GM18511 (cell line): ENCODE data around the gene CNGA2.
"Not testable (repeated sequence)": the region's sequence is repeated elsewhere in the genome, so short reads cannot be mapped to it uniquely, and the experiment has no call there.

ENCODE experiments used
- ATAC-seq: cut with Tn5 transposase; IDR thresholded peaks from one replicate; pipeline ENCODE4 v1.9.1; 2021; ENCODE audit warnings: mild to moderate bottlenecking, moderate library complexity; ENCODE audit not compliant: unreplicated experiment

Gene CNGA2

DNA sequence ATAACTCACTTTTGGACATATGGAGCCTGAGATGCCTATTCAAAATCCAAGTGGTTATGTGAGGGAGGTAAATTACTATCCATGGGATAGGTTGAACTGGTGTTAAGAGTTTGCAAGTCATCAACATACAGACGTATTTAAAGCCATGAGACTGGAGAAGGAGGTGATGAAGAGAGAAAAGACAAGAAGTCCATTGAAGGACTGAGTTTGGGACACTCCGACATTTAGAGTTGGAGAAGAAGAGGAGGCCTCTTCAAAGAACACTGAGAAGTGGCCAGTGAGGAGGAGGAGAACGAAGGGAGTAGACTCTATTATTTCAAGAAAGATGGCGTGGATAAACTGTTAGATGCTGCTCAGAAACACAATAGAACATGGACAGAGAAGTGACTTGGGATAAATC is at the start of gene CNGA2:
CNGA2 (plus strand) TSS at position 301 of the 400 bp plus-strand sequence. CDS start 3,738 bp downstream, outside the sequence.
- no peak for ATAC-seq

DNA sequence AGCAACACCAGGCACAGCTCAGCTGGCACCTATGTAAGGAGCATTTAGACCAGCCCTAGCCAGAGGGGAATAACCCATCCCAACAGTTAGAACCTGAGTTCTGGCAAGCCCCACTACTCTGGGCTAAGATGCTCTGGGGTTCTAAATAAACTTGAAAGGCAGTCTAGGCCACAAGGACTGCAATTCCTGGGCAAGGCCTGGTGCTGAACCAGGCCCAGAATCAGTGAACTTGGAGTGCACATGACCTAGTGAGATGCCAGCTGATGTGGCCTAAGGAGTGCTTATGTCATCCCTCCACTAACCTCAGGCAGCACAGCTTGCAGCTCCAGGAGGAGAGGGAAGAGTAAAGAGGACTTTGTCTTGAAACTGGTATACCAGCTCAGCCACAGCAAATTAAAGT is 46.9 kb upstream of the CNGA2 start:
- no peak for ATAC-seq

DNA sequence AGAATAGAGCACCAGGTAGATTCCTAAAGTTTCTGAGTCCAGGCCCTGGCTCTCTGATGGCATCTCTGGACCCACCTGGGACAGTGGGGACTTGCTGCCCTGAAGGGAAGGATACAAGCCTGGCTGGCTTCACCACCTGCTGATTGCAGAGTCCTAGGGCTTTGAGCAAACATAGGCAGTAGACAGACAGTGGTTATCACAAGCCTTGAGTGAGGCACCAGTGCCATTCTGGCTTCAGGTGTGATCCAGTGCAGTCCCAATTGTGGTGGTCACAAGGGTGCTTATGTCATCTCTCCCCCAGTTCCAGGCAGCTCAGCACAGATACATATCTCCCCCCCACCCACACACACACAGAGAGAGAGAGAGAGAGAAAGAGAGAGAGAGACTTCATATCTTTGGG is 45.9 kb upstream of the CNGA2 start:
- ATAC-seq, result no peak

DNA sequence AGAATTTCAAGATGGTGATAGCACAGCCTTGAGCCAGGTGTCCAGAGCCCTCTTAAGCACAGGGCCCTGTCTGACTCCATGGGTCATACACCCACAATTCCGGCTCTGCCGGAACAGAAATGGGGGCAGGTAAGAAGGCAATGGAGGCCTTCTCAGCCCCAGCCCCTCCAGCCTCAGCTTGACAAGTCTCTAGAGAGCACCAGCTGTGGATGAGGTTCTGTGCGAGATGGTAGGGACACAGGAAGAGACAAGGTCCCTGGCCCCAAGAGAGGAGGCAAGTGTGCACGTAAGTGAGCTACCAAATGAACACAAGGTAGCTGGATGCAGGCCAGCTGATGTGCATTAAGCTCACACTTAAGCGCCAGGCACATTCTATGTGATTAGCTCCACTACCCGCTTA is 41.7 kb upstream of the CNGA2 start:
- no peak for ATAC-seq

DNA sequence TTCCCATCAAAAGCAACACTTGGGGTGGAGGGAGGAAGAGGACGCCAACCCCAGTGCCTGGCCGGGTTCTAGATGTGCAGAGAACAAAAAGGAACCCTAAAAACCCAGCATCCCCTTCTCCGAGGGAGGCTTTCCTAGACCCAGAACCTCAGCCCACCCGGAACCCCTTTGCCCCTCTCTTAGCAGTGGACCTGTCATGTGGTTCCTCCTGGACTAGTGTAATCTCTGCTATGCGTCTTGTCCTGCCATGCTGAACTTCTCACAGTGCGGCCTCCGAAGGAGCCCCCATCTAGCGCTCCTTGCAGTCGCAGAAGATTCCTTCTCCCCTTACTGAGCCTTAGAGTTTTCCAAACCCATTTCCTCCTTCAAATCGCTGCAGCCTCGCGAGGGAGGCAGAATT is 40.4 kb upstream of the CNGA2 start:
- no peak for ATAC-seq

DNA sequence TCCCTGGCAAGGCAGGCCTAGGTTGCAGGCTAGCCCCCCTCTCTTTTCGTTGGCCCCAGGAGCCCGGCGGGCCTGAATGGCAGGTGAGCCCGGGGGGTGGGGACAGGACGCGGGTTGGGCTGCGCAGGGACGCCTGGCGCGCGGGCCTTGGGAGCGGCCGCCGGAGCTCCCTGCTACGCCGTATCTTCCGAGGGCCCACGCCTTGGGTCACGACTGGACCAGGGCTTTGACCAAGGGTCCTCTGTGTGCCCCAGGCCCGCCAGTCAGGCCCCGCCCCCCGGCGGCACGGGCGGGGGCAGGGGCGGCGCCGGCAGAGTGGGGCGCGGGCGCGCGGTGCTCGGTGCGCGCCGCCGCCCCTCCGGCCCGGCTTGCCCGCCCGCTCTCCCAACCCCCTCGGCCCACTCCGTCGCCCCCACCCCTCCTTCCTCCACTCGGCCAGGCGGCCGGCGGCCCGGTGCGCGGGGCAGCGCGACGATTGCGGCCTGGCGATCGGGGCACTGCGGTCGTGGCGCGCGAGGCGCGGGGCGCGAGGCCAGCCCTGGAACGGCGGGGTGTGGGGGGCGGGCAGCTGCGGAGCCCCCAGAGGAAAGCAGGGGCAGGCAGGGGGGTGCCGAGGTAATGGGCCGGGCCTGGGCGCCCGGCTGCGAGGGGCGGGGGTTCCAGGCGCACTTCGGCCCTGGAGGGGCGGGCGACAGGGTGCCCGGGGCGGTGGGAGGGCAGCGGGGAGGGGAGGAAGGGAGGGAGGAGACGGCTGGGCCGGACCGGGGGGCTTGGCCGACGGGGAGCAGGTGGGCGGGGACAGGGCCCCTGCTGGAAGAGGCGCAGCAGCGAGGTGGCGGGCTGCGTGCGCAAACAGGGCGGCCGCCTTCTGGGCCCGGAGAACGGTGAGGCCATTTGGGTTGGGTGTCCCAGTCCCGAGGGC is 39.6 kb upstream of the CNGA2 start, which contains the start of gene PRRG3:
PRRG3 (plus strand) TSS at position 798 of the 922 bp plus-strand sequence. CDS start 3,357 bp downstream, outside the sequence.
- ATAC-seq, result no peak

DNA sequence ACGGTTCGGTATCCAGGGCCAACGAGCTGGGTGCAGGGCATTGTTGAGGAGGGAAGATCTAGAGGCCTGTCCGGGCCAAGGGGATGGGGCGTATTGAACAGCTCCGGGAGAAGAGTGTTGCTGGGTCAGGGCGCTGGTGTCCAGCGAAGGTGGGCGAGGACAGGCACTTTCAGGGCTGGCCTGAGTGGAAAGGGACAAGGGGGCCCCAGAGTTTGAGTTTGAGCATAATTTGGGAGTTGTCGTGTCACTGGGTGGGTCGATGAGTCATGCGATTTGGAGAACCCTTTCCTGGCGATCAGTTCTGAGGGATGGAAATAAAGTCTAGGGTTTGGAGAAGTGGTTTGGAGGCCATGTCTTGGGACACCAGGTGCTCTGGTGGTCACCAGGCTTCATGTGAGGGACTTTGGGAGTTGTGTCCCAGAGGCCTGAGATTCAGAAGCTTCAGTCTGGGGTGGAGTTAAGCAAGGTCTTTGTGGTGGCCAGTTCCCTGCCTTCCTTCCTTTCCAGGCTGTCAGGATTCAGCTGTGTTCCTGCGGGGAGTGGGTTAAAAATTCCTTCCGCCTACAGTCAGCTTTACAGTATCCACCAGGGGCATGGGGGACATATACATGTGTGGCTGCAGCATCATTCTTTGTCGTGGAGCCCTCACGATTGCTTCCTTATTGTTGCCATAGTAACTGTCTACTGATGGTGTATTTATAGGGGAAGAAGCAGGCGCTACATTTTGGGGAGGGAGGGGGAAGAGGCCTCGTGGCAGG is 38.8 kb upstream of the CNGA2 start:
- ATAC-seq, result no peak

DNA sequence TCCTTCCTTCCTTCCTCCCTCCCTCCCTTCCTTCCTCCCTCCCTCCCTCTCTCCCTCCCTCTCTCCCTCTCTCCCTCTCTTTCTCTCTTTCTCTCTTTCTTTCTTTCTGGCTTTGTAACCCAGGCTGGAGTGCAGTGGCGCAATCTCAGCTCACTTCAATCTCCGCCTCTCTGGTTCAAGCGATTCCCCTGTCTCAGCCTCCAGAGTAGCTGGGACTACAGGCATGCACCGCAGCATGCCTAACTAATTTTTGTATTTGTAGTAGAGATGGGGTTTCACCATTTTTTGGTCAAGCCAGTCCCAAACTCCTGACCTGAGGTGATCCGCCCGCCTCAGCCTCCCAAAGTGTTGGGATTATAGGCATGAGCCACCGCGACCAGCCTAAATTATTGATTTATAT is 37.5 kb upstream of the CNGA2 start:
- ATAC-seq, result not testable (repeated sequence)

DNA sequence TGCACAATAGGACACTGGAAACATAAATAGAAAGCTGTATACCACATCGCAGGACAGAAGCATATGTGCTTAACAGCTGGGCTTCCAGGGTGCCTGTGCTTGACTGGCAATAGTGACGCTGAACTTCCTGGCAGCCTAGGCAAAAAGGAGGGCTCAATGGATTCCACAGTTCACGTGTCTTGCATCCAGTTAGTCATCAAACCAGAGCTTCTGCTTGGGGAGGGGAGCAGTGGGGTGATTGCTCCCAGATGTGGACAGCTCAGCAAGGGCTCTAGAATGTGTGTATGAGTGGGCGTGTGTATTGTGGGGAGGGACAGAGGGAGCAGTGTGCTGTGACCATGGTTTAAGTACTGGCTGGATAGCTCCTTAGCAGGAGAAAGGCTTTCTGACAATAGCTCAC is 37.0 kb upstream of the CNGA2 start:
- ATAC-seq, result no peak

DNA sequence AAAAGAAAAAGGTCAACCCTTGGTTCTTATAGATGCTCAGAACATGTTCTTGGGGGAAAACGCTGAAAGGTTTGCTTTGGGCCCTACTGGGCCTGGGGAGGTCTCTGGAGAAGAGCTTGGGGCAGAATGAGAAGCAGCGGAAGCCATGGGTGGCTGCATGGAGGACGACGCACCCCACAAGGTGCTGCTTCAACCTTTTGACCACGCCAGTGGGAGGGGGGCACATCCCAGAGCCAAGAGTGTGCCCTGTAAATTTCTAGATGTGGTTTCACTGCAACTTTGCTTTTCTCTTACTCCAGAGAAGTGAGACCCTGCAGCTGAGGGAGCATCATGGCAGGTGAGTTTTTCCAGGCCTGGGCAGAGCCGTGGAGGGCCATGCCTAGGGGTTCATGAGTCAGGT is 36.1 kb upstream of the CNGA2 start:
- ATAC-seq, result no peak

DNA sequence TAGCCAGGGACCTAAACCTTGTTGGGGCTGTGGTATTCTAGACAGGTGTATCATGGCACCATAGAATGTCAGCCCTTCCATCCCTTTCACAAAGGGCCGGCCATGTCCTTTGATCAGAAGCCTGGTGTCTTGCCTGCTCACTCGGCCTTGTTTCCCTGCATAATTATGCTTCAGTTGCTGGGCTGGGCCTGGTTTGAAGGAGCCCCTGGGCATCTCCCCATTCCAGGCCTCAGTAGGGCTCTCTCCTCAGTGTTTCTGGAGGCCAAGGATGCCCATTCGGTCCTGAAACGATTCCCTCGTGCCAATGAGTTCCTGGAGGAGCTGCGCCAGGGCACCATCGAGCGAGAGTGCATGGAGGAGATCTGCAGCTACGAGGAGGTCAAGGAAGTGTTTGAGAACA is 34.8 kb upstream of the CNGA2 start:
- no peak for ATAC-seq

DNA sequence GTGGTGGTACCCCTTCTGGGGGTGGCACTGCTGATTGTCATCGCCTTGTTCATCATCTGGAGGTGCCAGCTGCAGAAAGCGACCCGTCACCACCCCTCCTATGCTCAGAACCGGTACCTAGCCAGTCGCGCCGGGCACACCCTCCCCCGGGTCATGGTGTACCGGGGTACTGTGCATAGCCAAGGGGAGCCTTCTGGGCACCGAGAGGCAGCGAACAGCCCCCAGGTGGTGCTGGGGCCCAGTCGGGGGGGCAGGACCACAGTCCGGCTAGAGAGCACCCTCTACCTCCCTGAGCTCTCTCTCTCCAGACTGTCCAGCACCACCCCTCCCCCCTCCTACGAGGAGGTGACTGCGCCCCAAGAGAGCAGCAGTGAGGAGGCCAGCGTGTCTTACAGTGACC is 34.0 kb upstream of the CNGA2 start:
- ATAC-seq, result no peak

DNA sequence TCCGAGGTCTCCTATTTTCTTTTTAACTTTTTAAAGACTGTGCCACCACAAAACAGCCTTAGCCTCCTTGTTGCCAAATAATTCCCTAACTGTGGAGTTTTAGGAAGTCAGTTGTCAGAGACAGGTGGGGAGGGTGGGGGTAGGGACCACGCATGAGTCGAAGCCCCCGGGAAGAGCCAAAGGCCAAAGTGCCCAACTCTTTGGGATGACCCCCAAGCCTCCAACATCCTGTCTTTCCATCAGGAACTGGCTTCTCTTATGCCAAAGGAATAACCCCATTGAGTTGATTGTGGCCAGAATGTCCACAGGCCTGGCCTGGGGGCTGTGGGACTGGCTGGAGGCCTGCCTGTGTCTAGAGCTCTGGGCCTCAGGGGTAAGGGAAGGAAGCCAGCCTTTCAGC is 33.5 kb upstream of the CNGA2 start:
- ATAC-seq, result no peak

DNA sequence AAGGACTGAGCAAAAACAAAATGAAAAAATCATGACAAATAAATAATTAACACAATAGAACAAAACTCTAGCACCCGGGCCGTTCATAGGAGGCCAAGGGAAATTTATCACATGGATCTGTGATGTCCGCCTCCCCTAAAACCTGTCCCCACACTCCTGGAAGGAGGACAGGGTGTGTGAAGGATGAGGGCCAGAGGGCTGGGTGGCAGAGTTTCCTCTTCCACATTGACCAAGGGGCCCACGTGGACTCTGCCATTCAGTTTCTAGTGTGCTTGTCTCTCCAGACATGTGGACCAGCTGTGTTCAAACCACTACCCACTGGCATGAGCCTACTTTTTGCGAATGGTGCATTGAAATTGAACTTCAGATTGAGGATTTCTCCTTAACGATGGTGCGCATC is 33.0 kb upstream of the CNGA2 start:
- ATAC-seq, result no peak

DNA sequence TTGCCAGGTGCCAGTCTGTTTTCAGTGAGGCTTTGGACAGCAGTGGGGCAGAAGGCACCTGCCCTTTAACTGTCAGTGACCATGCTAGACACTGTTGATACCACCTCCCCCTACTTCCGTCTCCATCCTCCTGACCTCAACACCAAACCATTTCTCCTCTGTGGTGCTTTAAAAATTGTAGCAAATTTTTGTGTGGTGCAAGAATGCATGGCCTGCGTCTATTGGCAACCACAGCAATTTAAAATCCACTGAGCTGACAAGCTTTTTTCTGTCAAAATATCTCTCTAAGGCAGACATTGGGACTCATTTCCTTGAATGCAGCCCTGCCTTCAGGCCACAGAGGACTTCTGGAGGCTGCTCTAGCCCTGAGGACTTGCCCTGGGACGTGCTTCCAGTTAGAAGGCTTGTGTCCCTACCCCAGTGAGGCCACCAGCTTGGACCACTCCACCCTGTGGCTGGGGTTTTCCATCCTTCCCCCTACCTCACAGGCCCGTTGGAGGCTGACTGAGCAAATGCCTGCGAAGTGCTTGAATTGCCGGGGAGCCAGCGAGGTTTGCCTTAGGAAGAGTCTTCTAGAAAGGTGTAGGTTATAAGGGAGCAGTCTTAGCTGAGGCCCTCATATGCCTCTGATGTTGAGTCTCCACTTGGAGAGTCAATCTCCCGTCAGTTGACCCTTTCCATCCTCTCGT is 32.4 kb upstream of the CNGA2 start:
- ATAC-seq, result no peak

DNA sequence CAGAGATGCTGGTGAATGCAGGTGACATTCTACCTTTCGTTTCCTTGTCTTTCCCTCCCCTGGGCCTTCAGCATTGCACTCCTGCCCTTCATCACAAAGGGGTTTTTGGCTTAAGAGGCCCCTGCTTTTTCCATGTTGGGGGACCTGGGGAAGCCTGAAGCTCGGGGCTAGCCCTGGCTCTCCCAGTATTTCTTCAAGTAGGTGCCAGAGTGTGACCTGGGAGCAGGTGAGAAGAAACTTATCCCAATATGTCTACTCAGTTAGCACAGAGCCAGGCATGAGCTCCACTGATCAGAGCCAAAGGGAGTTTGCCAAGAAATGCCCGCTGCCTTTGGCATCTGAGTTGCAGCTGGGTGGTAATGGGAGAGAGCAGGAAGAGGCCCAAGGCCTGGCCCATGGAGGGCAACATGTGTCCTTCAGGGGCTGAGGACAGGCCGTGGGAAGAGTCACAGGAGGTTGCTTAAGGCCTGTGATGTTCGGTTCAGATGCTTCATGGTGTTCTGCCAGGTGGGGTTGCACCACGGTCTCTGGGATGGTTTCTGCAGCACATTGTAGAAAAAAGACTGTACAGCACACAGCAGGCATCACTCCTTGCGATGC is 31.7 kb upstream of the CNGA2 start:
- no peak for ATAC-seq

DNA sequence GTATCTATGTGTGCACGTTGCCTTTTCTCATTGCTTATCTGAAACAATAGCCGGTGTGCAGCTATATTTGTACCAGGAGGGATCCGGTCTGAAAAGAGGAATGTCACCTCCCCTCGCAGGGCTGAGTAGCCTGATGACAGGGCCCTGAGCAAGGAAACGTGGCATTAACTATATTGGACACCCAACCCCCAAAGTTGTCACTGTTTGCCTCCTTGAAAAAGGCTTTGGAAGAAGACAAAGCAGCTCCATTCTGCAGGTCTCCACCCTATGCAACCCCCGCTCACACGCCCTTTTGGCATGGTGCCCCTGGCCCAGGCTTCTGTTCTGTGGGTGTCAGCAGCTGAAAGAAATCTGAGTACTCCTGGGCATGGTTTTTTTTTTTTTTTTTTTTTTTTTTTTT is 31.1 kb upstream of the CNGA2 start:
- ATAC-seq, result no peak

DNA sequence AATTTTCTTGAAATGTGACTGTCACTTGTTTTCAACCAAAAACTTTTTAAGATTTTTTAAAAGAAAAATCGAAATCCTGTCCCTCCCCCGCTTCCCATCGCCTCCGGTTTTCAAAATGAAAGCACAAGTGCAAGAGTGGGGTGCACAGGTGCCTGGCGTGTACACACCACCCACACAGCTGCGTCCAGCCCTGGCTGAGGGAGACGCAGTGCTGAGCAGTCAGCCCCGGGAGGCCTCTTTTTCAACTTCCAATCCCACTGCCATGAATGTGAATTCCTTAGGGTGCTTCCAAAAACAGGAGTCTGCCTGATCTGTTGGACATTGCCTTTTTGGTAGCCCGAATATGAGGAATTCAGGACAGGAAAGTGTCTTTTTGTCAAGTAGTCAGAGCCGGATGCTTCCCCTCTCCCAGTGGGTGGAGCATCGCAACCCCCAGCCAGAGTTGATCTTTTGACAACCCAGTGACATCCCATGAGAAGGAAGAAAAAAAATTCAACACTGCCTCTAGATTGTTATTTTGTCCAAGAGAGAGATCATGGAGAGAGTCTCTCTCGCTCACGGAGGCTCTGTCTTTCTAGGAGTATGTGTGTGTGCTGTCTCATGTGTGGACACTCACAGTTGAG is 30.4 kb upstream of the CNGA2 start:
- ATAC-seq, result no peak

DNA sequence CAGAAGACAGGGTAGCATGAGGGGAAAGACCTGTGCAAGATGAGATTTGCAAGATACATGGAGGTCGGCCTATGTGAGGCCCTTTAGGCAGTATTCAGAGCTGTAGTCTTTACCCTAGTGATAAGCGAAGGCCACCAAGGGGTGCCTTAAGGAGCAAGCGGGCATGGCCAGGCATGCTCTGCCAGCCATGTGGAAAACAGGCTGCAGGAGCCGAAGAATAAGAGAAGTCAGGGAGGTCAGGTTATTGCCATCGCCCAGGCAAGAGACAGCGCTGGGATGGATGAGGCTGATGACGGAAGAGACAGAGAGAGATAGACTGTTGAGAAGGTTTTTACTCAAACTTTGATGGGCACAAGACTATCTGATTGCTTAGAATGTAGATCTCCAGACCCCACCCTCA is 25.7 kb upstream of the CNGA2 start:
- ATAC-seq, result no peak

DNA sequence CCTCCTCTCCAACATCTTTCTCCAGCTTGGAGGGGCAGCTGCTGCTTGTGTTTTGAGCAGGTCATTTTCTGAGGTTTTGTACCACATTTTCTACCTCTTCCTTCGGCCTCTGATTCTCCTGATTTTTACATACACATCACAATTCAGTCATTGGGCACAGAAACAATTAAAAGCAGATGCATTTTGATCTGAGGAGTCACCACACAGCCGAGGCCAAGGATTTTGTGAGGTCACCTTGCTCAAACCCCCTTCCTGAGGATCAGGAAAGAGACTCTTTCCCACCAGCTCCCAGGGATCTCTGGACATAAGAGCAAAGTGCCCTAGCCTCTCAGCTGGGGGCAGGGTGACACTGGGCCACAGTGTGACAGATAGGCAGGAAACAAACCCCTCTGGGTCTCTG is 24.1 kb upstream of the CNGA2 start:
- ATAC-seq, result no peak

DNA sequence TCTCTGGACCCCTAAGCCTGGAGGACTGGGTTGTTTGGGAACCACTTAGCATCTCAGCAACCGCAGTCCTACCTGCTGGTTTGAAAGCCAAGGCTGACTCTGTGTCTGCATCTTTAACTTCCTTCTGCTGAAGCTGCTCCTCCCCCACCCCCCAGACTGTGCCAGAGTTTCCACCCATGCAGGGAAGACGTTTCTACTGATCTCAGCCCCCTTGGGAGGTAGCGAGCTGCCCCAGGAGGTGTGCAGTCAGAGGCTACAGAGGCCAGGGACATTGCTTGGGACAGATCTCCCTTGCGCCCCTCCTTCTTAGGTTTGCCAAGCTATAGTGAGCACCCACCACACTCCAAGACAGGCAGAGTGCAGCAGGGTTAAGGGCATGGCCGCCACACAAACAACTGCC is 23.4 kb upstream of the CNGA2 start:
- no peak for ATAC-seq
